HG02885 (cell line): ENCODE measurements around the gene TSSK2.

Source experiments
- ATAC-seq: cut with Tn5 transposase; IDR thresholded peaks from one replicate; pipeline ENCODE4 v1.9.1; 2021; ENCODE audit warnings: mild to moderate bottlenecking; ENCODE audit not compliant: unreplicated experiment, poor library complexity

Gene TSSK2

DNA sequence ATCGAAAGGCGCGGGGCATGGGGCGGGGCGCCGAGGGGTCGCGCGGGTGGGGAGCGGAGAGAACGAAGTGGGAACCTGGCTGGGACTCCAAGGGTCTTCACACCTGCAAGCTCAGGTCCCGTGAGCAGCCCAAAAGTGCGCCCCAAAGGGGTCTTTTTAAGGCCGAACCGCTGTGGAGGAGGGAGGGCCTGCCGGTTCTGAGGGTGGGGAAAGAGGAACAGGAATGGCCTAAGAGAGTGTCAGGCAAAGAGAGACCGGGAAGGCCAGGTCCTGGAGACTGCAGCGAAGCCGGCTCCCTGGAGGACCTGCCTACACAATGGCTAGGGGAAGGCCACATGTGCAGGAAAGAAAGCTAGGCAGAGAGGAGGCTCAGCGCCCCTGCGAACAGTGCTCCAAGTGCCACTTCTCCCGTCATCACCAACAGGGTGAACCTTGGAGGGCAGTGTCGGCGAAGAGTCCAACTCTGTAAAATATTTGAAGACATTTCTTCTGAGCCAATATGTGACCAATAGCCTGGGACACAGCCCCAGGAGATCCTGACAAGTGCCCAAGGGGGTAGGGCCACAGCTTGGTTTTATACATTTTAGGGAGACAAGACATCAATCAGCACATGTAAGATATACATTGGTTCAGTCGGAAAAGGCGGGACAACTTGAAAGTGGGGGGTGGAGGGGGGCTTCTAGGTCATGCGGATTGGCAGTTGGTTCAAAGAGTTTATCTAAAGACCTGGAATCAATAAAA is 8.2 kb upstream of the TSSK2 start:
- ATAC-seq = no peak

GRCh38 chr22:19123936-19124335 is 7.2 kb upstream of the TSSK2 start:
- no peak for ATAC-seq

DNA sequence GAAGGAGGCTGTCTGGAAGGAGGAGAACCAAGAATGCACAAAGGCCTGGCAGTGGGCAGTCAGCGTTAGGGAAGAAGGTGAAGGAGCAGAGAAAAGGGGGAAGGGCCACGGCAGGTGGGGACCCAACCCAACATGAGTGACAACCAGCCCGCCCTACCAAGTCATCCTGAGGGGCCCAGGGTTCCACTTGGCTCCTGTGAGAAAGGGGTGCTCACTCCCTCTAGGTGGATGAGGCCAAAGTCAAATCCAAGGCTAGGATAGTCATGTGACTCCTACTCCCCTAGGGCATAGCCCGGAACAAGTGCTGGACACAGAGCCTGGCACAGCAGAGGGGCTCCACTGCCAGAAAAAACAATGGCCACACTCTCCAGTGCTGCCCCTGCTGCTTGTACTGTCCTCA is 6.7 kb upstream of the TSSK2 start:
- ATAC-seq = no peak

GRCh38 chr22:19125011-19125410 is 6.1 kb upstream of the TSSK2 start:
- no peak for ATAC-seq

GRCh38 chr22:19125474-19126308 is 5.4 kb upstream of the TSSK2 start:
- ATAC-seq = no peak

GRCh38 chr22:19126309-19127273 is 4.5 kb upstream of the TSSK2 start:
- ATAC-seq = no peak

- ATAC-seq = no peak
Observed at GRCh38 chr22:19127329-19128008, 3.6 kb upstream of the TSSK2 start.

GRCh38 chr22:19128009-19128401 is 3.1 kb upstream of the TSSK2 start:
- ATAC-seq = no peak

GRCh38 chr22:19128946-19129727 is 2.0 kb upstream of the TSSK2 start:
- ATAC-seq = no peak

DNA sequence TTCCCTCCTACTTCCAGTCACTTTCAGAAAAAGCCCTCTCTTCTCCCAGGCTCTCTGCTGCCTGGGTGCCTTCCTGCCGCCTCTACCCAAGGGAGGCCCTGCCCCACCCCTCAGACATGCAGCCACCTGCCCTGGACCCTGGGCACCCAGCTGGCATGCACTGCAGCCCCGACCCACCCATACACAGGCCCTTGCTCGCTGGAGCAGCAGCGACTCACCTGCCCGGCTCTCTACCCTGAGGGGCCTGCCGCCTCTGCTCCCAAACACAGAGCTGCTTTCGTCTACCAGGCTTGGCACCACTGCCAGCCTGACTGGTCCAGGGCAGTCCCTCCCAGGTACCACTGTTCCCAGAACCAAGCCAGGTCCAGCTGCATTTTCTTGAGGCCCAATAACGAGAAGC is 1.2 kb upstream of the TSSK2 start:
- ATAC-seq = no peak

DNA sequence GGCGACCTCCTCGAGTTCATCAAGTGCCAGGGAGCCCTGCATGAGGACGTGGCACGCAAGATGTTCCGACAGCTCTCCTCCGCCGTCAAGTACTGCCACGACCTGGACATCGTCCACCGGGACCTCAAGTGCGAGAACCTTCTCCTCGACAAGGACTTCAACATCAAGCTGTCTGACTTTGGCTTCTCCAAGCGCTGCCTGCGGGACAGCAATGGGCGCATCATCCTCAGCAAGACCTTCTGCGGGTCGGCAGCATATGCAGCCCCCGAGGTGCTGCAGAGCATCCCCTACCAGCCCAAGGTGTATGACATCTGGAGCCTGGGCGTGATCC is 542 bp downstream of the TSSK2 start:
- no peak for ATAC-seq

DNA sequence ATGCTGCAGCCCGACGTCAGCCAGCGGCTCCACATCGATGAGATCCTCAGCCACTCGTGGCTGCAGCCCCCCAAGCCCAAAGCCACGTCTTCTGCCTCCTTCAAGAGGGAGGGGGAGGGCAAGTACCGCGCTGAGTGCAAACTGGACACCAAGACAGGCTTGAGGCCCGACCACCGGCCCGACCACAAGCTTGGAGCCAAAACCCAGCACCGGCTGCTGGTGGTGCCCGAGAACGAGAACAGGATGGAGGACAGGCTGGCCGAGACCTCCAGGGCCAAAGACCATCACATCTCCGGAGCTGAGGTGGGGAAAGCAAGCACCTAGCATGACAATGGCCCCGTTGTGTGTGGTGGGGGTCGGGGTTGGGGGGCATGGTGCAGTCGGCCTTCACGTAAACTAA is 1.0 kb downstream of the TSSK2 start:
- no peak for ATAC-seq

DNA sequence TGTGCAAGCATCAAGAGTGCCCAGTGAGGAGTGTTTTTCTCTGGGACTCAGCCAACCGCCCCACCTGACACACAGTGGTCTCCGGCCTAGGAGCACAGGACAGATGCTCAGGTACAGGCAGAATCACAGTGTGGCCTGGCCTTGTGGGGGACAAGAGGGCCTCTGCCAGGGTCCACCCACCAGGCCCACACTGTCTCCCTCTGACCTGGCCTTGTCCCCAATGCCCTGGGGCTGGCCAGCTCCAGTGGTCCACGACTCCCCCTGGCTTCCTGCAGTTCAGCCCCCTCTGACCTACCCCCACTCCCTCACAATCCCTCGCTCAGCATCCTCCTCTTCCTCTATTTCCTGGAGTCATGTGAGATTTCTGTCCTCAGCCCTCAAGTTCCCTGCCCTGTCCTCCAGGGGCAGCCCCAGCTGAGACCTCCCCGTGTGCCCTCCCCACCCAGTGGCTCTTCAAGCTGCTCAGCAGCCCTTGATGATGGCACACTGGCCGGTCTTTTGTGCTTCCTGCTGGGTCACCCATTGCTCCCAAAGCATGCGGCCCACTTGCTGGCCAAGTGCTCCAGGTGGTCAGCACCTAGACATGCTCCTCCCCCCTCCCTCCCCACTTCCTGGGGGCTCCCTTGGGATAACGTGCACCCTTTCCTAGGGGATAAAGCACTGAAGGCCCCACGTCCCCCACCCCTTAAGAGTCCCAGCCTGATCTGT is 1.7 kb downstream of the TSSK2 start:
- ATAC-seq = no peak

- no peak for ATAC-seq
Observed at GRCh38 chr22:19133561-19133960, 2.5 kb downstream of the TSSK2 start.

GRCh38 chr22:19134176-19134831 is 3.2 kb downstream of the TSSK2 start:
- no peak for ATAC-seq

DNA sequence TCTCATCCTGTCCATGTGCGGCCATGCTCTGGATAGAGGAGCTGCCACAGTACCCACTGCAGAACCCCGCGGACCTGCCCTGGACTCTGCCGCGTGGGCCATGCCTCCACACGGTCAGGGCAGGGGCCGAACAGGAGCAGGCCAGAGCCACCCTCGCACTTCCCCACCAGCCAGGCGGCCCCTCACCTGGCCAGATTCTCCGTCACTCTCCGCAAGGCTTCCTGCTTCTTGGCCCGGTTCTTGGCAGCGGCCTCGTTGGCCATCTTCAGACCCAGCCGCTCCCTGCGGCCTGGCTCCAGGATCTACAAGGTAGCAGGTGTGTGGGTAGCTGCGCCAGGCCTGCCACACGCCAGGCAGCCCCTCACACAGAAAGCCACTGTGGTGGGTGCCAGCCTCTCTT is 3.8 kb downstream of the TSSK2 start:
- no peak for ATAC-seq

GRCh38 chr22:19136915-19137314 is 5.8 kb downstream of the TSSK2 start:
- ATAC-seq = no peak
